Stimulated activated CD8-positive, alpha-beta memory T cell treated with anti-CD3 and anti-CD28 coated beads, Interleukin-15, amount 100 ng/mL, for 48 hours (primary cell): Measurements from ENCODE around the gene RBFA.
A peak's percentile ranks its signal among the peaks of the same experiment; 100 is the strongest.

Source experiments
- DNase-seq, 2 donors: peaks; one replicate each; pipeline ENCODE4 v3.0.0-alpha.2; 2020; ENCODE audit warnings: low read depth in 2 of 2

The RBFA gene

GRCh38 chr18:80029690-80030089 is 4.5 kb upstream of the RBFA start:
- no peak for DNase-seq

- DNase-seq: peak in 1 of 2 donors; percentile 43
Observed at GRCh38 chr18:80033181-80034067, 810 bp upstream of the RBFA start.

GRCh38 chr18:80034852-80035406 is 695 bp downstream of the RBFA start:
- DNase-seq: no peak

GRCh38 chr18:80035997-80036396 is 1.8 kb downstream of the RBFA start:
- DNase-seq: no peak

GRCh38 chr18:80037300-80037699 is 3.1 kb downstream of the RBFA start:
- DNase-seq: no peak

- DNase-seq: no peak
Observed at GRCh38 chr18:80037869-80038630, 3.8 kb downstream of the RBFA start.

- DNase-seq: no peak
Observed at GRCh38 chr18:80040515-80040914, 6.3 kb downstream of the RBFA start.

GRCh38 chr18:80041424-80041823 is 7.2 kb downstream of the RBFA start:
- no peak for DNase-seq

GRCh38 chr18:80042785-80043184 is 8.6 kb downstream of the RBFA start:
- DNase-seq: no peak

- DNase-seq: no peak
Observed at GRCh38 chr18:80044072-80044471, 9.8 kb downstream of the RBFA start.

- DNase-seq: no peak
Observed at GRCh38 chr18:80046011-80046410, 11.8 kb downstream of the RBFA start.

- no peak for DNase-seq
Observed at GRCh38 chr18:80046431-80046830, 12.2 kb downstream of the RBFA start.

- DNase-seq: no peak
Observed at GRCh38 chr18:80046961-80047541, 12.8 kb downstream of the RBFA start.

- no peak for DNase-seq
Observed at GRCh38 chr18:80050797-80051196, 16.6 kb downstream of the RBFA start.

- no peak for DNase-seq
Observed at GRCh38 chr18:80056095-80056494, 21.9 kb downstream of the RBFA start.

- no peak for DNase-seq
Observed at GRCh38 chr18:80059945-80060344, 25.7 kb downstream of the RBFA start.

- DNase-seq: no peak
Observed at GRCh38 chr18:80065705-80066104, 31.5 kb downstream of the RBFA start.

GRCh38 chr18:80067321-80067720 is 33.1 kb downstream of the RBFA start:
- no peak for DNase-seq

- no peak for DNase-seq
Observed at GRCh38 chr18:80067897-80068296, 33.7 kb downstream of the RBFA start.

- DNase-seq: no peak
Observed at GRCh38 chr18:80068571-80069272, 34.5 kb downstream of the RBFA start.

- DNase-seq: no peak
Observed at GRCh38 chr18:80070825-80071224, 36.6 kb downstream of the RBFA start.

- no peak for DNase-seq
Observed at GRCh38 chr18:80074183-80074582, 39.9 kb downstream of the RBFA start.
